SIG-M5 treated with dmso at 0.1 percent for 504 hours (cell line): ENCODE results near the gene KLHL18.
"Not testable (repeated sequence)": the region's sequence is repeated elsewhere in the genome, so short reads cannot be mapped to it uniquely, and the experiment has no call there.

Experiments used
- DNase-seq: peaks from one replicate; lab custom pipeline; 2025; ENCODE audit not compliant: unreplicated experiment; lab: John Stamatoyannopoulos, UW

KLHL18 gene

DNA sequence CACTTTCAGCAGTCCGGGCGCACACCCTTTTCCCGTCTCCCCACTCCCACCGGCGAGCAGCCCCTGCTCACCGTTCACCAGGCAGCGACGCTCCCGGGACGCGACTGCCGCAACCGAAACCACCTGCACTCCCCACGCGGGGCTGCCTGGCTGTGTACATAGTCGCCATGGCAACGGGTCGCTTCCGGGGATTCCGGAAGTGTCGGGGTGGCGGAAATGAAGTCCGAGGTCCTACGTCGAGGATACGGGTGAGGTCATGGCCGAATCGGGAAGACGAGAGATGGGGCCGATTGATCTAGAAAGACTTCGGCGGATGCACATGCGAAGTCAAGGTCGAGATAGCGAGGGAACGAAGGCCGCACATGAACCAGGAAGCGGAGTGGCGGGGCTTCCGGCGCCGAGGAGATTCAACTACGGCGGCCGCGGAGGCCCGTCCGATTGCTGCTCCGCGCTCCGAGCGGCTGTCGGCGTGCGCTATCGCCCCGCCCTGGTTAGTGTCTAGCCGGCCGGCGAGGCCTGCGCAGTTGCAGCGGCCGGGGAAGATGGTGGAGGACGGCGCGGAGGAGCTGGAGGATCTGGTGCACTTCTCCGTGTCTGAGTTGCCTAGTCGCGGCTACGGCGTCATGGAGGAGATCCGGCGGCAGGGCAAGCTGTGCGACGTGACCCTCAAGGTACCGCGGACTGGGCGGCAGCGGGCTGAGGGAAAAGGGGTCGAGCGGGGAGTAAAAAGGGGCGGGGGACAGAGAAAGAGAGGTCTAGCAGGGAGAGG, at the start of gene KLHL18, which contains the start of gene KIF9:
Gene KLHL18, plus strand, starts transcription at position 521 of the 769 bp plus-strand sequence. Its CDS starts 22 bp downstream, at position 543.
Gene KIF9, minus strand, starts transcription at position 376 of the 769 bp plus-strand sequence. CDS start 5,425 bp downstream, outside the sequence.
- DNase-seq, result peak; percentile 97

DNA sequence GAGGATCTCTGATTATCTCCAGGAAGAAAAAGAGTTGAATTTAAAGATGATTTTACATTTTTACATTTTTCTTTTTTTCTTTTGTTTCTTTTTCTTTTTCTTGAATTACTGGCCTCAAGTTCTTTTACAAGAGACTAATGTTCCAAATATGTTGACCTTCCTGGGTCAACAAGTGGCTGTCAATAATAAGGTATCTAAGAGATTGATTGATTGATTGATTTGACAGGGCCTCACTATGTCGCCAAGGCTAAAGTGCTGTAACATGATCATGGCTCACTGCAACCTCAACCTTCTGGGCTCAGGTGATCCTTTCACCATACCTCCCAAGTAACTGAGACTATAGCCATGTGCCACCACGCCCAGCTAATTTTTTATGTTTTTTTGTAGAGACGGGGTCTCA, 44.7 kb upstream of the KLHL18 start:
- no peak for DNase-seq

DNA sequence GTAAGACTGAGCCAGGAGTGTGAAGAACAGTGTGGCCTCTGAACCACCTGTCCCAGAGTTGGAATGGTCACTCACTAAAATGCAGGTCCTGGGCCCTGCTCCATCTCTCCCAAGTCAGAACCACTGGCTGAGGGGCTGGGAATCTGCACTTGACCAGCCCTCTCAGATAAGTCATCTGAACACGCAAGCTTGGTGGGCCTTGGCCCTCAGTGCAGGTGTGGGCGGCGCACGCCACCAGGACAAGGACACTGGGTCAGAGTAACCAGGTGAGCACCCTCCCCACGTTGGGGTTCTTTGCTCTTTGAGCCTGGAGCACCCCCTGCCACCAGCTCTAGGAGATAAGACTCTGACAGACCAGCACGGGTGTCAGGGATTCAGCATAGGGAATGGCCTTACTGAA, 42.8 kb upstream of the KLHL18 start:
- no peak for DNase-seq

DNA sequence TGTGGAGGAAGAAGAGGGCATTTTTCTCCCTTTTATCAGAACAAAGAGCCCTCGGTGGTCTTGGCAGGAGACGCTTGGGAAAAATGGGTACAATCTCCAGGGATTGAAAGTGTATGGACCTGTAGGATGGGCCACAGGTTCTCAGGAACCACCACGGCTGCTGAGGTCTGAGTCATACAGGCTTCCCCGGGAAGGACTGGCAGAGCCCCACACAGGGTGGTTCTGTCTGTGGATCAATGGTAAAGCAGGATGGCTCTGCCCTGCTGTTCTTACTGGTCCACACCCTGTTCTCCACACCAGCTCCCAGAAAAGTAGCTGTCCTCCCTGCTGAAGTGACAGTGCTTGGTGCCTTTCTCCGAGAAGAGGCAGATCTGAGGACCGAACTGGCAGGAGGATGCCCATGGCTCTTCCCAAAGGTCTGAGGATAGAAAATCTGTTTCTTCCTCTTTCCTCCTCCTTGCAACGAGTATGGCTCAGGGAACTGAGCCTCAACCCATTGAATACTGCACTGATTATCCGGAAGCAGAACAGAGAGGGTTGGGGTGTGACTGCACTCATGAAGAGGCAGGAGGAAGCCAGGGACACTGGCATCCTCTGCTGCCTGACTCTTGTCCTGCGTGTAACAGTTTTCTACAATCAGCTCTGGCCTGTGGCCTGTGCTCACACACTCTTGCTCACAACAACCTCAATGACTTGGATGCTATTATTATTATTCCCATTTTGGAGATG, 39.2 kb upstream of the KLHL18 start:
- DNase-seq, result no peak

DNA sequence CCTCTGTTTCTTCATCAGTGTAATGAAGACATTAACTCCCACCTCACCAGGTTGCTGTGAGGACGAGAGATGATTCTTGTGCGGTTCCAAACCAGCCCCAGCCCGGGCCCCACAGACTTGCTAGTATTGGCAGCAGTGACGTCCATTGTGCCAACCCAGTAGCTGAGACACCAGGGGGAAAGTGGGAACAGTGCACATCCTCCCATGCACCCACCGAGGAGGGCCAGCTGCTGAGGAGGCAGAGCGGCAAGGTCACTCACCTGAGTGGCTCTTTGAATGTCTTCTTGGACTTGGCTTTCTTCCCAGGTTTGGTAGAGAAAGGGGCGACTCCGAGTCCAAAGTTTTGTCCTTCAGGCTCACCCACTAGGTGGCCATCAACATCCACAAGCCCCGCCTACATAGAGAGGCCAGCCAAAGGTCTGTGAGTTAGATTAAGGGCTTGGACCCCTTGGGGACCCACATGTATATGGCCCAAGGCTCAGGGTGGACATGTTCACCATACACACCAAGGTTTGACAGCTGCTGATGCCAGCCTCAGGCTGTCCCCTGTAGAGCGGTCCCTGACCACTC, 38.1 kb upstream of the KLHL18 start:
- DNase-seq, result no peak

DNA sequence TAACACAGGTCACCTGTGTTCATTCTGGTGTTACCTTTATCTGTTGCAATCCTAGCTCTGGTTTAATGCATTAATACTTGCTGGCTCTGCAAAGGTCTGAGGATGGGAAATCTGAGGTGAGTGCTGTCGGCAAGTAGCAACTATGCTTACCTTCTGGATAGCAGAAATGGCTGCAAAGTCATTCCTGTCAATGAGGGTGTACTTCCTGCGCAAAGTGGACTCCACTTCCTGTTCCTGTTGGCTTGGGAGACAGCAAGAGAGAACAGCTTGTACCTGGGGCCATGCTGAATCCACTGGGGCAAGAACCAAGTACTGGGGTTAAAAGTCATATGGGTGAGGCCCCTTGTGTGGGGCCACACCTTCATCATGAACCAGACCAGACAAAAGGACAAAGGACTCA, 37.5 kb upstream of the KLHL18 start:
- DNase-seq, result no peak

DNA sequence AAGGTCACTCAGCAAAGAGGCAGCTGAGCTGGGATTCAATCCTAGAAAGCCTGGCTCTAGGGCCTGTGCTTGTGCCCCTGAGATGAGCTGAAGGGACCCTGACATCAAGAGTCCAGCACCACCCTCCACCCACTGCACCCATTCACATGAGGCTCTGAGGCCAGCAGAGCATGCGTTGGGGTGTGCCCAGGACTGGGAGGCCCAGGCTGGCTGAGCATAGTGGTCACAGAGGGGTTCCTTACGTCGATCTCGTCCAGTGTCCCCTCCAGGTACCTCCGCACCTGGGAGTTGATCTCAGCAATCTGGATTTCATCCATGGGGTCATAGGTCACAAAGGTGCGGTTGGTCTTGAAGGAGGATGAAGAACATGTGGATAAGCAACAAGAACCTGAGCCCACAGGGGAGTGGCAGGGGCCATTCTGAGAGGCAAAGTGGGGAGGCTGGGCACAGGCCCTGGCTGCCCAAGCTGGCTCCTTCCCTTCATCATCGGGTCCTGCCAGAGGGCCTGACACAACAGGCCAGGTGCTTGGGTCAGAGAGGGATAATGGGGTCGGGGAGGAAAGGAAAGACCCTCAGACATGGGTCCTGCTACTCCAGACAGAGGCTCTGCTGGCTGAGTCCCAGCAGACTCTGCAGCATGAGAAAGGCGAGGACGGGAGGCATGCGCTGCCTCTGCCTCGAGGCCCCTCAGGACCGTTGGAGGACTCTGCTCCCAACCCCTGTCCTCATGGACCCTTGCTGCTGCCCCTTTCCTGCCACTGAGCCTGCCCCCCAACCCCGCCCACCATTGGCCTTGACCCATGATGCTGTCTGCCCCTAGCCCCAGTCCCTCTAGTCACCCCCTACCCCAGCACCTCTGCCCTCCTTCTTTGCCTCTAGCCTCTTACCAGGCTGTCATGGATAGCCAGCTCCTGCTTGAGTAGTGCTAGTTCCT, 35.3 kb upstream of the KLHL18 start:
- DNase-seq, result no peak

DNA sequence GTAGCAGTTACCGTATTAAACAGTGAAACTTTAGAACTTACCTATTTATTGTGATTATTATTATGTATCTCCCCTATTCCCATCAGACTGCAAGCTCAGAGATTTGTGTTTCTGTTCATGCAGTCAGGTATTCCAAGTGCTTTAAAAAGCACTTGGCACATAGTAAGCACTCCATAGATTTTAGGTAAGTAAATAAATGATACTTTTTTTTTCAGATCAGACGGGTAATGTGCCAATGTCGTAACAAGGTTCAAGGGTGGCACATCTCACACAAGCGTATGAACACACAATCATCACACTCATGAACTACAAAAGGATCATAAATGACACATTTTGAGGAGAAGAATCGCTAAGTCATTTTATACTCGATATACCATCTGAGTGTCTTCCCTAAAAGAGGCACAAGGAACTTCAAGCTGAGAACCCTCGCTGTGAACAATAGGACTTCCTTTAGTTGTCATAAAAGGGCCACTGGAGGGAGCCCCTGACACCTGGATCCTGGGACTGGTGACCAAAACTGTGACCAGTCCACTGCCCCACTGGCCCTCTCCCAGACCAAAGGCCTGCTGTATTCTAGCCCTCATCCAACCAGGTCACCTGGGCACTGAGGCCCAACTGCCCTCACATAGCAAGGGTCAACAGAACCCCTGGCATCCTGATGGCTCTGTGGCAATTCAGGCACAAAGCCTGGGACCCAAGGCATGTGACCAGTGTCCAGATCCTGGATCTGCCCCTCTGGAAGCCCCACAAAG, 32.3 kb upstream of the KLHL18 start:
- peak; percentile 38 for DNase-seq

DNA sequence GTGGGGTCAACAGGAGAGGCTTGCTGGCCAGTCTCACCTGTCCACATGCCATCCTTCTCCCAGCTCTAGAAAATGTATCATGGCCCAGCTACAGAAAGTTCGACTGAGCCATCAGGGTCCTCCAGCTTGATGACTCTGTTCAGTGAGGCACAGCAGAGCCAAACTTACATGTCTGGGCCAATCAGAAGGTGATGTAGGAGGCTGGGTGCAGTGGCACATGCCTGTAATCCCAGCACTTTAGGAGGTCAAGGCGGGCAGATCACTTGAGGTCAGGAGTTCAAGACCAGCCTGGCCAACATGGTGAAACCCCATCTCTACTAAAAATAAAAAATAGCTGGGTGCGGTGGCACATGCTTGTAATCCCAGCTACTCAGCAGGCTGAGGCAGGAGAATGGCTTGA, 31.7 kb upstream of the KLHL18 start:
- not testable (repeated sequence) for DNase-seq

DNA sequence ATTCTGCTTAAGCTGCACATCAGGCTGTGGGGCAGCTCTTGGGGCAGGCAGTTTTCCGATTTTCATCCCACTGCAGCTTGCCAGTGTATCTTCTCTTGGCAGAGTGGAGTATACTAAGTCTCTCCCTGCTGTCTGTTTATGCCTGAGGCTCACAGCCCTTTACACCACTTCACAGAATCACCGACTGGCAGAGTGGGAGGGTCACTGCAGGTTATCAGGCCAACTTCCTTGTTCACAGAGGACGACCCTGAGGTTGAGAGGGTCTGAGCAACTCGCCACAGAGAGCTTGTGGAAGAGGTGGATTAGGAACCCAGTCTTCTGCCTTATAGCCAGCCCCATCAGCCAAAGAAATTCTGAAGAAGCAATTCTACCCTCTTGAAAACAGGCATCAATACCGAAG, 31.1 kb upstream of the KLHL18 start:
- DNase-seq, result no peak

DNA sequence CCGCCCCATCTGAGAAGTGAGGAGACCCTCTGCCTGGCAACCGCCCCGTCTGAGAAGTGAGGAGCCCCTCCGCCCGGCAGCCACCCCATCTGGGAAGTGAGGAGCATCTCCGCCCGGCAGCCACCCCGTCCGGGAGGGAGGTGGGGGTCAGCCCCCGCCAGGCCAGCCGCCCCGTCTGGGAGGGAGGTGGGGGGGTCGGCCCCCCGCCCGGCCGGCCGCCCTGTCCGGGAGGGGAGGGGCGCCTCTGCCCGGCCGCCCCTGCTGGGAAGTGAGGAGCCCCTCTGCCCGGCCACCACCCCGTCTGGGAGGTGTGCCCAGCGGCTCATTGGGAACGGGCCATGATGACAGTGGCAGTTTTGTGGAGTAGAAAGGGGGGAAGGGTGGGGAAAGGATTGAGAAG, 26.4 kb upstream of the KLHL18 start:
- DNase-seq, result not testable (repeated sequence)

DNA sequence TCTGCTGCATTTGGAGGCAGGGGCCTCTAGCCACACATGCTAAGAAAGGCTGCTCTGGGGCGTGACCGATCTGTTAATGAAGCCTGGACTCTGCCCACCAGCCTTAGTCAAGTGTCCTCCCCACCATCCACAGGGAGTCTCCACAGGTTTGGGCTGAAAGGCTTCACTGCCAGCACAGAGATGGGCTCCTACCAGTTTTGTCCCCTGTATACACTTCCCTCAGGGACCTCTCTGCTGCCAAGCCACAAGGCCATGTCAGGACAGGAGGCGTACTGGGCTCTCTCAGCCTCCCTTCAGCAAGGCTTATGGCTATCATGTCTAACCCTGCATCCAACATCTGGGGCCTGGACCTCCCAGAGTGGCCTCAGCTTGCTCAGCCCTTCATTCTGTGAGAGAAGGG, 23.6 kb upstream of the KLHL18 start:
- no peak for DNase-seq

DNA sequence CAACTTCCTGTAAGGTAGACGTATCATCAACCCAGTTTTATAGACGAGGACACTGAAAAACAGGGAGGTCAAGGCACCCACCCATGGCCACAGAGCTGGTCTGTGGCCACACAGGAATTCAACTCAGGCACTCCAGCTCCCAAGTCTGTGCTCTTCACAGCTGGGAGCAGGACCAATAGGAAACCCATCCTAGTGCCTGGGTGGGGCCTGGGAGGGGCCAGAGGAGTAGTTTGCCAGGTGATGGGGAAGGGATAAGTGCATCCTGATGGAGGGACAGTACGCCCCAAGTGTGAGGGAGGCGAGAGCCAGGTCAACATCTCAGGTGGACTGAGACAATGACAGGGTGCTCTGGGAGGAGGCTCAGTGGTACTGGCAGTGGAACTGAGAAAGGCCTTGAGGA, 22.1 kb upstream of the KLHL18 start:
- no peak for DNase-seq

DNA sequence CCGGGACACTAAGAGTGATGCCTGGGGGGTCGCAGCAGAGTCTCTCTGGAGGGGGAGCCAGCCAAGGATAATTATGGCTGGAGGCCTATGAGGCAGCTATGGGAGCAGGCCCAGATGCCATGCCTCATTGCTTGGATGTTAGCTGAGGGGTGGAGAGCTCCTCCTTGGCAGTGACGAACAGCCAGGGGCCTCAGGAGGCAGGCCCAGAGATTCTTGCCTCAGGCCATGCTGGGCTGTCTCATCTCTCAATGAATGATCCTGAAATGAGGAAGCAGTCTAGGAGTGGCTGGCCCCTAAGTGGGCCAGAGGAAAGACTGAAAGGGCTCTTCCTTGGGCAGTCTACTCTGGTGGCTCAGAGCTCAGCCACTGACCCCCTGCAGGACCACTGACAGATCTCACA, 21.4 kb upstream of the KLHL18 start:
- no peak for DNase-seq

DNA sequence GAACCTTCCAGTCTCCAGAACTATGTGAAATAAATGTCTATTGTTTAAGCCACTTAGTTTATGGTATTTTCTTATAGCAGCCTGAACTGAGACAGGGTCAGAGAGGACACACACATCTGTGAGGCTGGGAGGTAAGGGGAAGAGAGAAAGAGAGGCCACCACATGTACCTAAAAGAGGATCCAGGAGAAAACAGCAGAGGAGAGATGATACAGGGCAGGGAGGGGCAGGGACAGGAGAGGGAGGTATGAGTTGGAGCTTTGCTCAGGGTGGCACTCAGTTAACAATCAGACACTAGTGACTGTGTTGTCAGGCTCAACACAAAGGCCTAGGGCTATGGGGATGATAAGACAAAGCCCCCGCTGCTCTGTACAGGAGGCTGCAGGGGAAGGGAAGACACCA, 17.7 kb upstream of the KLHL18 start:
- no peak for DNase-seq

DNA sequence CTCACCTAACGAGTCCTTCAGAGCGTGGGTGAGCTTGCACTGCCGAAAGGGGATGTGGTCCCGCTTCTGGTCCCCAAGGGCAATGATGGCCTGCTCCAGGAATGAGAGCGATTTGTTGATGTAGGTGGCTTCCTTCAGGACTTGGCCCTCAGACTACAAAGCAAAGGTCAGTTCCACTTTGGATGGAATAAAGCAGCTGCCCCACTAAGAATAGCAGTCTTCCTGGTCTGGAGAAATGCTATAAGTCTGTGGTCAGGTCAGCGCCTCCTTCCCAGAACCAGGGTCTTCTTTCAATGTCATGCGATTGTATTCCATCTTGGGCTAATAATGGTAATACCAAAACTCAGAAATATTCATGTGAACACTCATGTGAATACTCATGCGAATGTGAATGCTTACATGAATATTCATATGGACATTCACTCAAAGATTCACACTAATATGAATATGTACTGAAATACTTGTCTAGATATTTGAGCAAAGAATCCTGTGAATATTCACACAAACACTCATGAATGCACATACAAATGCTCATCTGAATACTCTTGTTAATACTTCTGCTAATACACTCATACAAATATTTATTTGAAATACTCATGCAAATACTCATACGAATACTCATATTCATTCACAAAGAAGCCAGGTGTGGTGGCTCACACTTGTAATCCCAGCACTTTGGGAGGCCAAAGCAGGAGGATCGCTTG, 16.9 kb upstream of the KLHL18 start:
- no peak for DNase-seq

DNA sequence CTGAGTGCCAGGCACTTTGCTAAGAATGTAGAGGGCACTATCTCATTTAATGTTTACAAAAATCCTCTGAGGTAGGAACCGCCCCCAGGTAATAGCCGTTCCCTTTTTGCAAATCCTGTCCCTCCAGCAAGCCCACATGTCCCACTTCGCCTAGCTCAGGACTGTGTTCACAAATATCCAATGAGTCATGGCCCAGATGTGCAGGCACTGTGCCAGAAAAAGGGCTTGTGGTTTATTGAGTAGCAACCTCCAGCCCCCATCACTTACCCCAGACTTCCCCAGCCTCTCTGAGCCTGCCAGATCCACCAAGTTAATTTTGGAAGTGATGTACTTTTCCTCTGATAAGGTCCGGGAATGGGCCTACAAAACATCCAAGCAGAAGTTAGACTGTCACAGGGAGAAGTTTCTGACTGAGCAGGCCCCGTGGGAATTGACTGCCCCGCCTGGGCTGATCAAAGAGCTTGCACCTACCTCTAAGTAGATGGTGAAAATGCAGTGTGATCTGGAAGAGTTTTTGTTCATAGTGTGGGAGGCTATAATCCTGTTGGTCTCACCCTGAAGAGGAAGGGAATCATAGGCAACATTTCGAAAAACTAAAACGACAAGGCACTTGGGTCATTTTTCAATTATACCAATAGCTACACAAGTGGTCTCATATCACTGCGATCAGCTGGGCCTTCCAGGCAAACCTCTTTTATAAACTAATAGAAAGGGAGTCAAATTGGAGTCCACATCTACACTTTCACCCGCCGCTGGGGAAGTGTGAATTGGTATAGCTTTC, 15.8 kb upstream of the KLHL18 start:
- peak; percentile 88 for DNase-seq

DNA sequence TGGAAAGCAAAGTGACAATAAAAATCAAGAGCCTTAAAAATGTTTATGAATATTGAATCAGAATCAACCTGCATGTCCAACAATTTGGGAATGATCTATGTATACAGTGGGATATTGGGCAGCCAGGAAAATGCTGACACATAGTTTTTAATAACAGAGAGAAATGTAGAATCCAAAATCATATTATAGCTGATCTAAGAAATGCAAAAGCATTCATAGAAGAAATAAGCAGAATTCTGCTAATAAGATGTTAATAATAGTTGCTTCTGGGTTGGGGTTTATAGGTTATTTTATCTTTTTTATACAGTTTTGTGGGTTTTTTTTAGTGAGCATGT, 15.3 kb upstream of the KLHL18 start:
- DNase-seq, result no peak

DNA sequence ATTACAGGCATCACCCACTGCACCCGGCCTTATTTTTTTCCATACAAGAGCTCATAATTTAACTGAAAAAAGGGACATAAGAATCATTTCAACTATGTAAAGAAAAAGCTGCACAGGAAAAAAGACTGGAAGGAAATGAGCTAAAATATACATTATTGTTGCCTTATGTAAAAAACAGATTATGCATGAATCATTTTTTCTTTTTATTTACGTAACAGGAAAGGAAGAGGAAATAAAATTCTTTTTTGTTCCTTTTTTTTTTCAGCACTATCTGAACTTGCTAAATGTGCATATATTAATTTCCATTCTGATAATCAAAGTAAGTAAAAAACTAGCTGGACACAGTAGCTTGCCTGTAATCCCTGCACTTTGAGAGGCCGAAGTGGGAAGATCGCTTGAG, 12.2 kb upstream of the KLHL18 start:
- DNase-seq, result no peak
